Retina (tissue), 1 donor: ENCODE data around the gene BTBD3.

ENCODE experiments used
- DNase-seq: peaks from one replicate; pipeline ENCODE4 v3.0.0-alpha.2; 2016

The BTBD3 gene

DNA sequence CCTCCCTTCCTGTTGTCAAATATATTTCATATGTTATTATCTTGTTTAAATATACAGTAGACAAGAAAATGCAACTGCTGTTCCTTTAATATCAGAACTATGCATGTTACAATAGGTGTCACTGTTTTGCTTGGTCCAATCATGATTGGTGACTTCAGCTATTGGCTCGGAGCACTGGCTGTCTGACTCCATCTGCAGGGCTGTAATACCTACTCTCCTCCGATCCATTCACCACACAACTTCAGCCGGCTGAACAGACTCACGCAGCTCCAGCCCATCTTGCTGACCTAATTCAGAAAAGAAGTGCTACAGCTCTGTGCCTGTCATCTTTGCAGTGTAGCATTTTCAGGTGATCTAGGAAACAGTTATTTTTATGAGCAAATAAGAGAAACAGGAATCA lies at the start of gene BTBD3:
Gene BTBD3 (plus strand): TSS at position 231 of the 400 bp plus-strand sequence. CDS start 383 bp downstream, outside the sequence.
- DNase-seq, result peak; percentile 65

DNA sequence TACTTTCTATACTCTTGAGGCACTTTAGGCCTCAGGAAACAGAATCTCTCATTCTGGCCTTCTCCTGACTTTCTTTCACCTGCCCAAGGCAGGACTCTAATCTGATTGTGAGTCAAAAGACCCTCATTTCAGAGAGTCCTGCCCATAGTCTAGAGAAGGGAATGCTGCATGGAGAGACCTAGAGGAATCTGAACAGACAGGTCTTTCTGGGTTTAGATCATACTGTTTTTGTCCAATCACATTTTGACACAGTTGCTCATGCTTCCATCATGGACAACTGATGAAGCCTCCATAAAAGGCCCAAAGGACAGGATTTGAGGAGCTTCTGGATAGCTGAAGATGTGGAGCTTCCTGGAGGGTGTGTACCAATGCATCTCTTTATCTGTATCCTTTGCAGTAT lies 48.1 kb upstream of the BTBD3 start:
- DNase-seq, result no peak

DNA sequence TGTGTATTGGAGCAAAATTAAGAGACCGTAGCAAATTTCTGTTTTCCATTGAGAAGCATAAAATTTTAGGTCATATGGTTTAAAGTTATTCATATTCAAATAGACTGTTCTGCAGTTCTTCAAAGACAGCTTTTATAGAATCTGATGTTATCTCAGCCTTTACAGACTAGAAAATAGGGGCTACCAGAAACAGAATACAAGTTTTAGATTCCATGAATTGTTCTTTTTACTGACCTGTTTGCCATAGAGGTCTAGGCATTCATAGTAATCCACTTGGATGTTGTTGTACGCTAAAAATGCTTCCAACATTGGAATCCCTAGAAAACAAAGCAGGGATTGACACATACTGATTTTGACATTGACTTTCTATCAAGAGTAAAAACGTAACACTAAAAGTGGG lies 47.3 kb upstream of the BTBD3 start:
- no peak for DNase-seq

DNA sequence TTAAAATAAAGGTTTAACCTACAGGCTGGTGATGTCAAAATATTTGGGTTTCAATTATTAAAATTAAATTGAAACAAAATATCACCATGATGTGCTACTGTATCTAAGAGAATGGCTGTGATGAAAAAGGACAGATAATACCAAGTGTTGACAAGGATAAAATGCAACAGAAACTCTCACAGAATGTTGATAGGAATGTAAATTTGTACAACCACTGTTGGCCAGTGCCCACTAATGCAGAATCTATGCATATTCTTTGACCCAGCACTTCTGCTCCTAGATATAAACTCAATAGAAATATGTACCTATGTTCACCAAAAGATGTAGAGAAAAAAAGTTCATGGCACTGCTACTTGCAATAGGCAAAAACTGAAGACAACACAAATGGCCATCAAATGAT lies 41.1 kb upstream of the BTBD3 start:
- DNase-seq, result no peak

DNA sequence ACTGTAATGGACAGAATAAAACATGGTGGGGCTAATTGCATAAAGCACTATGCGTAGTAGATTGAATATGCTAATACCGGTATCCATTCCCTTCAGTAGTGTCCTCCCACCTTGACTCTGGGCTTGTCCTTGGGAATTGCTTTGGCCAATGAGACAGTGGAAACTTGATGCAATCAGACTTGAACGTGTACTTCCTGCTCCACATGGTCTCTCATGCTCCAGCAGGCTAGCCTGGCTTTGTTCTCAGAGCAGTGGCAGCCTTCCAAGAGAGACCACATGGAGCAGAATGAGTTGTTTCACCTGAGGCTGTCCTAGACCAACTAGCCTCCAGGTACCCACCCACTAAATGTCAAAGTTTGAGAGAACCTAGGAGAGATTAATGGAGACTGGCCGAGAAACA lies 37.0 kb upstream of the BTBD3 start:
- no peak for DNase-seq

DNA sequence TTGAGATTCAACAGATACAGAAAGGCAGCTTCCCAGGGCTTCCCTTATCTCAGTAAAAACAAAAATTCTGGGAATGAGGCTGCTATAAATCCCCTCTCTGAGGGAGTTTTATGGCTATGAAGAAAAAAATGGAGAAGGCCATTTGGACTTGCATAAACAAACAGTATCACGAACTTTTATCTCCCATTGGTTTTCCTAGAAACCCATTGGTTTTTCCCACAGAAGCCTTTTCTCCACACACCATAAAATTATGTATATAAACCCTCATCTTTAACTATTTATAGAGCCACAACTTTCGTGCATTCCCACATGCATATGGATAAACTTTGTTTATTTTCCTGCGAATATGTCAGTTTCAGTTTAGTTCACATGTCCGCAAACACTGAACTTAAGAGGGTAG lies 36.2 kb upstream of the BTBD3 start:
- no peak for DNase-seq

DNA sequence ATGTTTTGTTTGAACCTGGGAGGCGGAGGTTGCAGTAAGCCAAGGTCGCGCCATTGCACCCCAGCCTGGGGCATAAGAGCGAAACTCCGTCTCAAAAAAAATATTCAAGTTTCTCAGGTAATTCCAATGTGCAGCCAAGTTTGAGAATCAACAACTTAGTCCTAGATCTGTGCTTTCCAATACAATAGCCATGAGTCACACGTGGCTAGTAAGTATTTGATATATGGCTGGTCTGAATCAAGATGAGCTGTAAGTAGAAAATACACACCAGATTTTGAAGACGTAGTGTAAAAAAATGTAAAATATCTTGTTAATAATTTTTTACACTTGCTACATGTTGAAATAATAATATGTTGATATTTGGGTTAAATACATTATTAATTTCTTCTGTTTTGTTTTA lies 35.0 kb upstream of the BTBD3 start:
- DNase-seq, result no peak

DNA sequence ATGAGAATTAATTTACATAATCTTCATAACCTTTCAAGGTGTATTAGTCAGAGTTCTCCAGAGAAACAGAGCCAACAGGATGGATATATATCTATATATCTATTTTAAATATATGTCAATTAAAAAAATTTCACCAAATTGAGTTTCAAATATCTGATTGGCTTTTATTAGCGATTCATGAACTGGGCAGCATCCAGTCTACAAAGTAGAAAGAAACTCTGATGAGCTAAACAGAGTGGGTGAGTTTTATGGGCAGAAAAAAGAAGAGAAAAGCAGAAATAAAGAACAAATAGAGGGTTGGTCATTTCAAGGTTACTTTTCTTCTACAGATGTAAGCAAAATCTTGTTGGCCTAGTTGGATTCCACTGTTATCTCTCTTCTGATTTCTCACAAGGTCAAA lies 29.0 kb upstream of the BTBD3 start:
- no peak for DNase-seq

DNA sequence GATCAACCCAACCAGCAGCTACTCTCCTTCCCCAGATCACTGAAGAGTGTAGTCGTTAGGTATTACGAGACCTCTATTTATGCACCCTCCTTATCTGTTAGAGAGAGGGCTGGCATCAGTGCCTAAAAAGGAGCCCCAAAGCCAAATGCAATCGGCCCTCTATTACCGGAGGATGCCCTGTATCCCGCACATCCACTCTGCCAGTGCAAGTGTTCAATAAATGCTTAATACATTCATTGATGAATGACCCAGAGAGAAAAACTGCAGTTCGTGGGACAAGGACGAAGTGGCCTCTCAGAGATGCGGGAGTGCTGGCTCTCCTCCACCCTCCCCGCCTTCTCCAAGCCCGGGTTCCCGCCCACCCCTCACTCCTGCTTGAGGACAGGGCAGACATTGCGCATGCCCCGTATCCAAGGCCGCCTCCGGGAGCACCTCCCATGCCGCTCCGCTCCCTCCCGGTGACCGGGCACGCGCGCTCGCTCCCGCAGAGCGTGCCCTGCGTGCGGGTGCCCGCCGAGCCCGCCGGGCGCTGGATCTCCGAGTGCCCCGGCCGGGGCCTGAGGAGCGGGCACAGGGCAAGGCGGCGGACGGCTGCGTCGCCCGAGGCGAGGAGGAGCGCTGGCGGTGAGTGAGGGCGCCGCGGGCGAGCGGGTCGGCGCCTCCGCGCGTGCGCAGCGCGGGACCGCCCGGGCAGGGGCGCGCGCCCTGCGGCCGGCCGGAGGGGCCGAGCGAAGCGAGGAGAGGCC lies 27.2 kb upstream of the BTBD3 start:
- DNase-seq, result peak; percentile 94

DNA sequence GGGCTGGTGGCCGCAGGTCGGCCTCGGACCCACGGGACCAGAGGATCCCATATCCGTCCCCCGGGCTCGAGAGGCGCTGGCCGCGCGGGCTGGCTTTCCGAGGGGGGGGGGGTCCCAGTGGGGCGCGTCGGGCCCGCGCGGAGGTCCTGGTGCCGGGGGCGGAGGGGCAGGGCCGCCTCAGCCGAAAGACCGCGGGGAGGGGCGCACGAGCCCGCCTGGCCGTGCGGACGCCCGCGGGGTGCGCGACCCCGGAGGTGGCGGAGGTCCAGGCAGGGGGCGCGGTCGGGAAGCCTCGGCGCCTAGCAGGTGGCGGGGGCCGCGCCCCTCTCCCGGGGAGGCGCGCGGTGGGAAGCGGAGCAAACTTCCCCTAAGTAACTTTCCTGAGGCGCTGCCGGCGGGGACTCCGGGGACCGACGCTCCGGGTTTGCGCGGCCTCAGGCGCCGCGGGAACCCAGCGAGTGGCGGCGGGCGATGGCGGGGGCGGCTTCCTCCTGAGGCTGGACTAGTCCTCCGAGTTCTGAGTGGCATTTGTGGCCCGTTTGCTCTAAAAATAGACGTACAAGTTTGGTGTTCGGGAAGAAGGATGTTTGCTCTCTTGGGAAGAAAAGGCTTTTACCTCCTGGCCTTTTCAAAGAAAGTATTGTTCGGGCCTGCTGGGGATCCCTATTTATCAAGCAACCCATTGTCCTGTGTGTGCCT lies 26.5 kb upstream of the BTBD3 start:
- DNase-seq, result peak; percentile 85

DNA sequence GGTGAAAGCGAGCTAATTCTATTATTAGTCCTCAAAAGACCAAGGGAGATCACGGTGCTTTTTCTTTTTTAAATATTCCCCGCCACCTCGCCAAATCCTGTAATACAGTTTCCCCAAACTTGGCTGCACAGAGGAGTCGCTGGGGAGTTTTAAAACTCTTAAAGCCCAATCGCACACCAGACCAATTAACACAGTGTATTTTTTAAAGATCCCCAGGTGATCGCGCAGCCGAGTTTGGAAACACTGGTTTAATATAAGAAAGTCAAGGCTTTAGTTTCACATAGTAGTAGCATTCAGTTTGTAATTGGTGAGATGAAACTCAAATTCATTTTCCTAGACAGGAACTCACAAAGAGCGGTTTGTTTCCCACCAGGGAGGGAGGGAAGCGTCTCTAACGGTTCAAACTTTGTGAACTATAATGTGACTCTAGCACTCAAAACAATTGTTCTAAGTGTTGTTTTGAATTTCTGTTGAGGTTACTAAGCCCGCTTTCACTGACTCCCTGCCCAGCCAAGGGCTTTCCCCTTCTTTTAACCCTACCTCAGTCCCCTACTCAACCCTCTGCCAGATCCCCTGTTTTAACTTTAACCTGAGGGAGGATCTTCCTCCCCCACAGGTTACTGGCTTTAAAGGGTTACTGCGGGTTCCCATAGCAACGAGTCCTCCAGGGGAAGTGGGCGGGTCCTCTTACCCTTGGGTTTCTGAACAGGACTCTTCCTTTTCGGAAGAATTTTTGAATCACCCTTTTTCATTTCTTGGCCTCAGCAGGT lies 25.7 kb upstream of the BTBD3 start:
- DNase-seq, result peak; percentile 82

DNA sequence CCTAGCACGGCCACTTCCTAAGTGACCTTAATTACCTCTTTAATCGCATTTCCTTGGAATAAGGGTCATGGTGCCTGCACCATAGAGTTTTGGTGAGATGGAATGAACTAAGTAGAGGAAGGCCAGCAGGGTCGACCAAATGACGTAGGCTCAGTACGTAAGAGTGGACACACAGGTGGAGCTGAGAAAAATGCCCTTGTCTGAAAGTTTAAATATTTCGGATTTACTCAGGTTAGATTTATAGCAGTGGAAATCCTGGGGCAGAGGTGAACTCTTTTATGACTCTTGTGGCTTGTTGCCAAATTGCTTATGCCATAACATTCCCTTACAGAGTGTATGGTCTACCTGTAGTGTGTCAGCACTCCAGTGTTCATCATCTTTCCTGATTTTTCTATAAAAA lies 23.6 kb upstream of the BTBD3 start:
- DNase-seq, result no peak

DNA sequence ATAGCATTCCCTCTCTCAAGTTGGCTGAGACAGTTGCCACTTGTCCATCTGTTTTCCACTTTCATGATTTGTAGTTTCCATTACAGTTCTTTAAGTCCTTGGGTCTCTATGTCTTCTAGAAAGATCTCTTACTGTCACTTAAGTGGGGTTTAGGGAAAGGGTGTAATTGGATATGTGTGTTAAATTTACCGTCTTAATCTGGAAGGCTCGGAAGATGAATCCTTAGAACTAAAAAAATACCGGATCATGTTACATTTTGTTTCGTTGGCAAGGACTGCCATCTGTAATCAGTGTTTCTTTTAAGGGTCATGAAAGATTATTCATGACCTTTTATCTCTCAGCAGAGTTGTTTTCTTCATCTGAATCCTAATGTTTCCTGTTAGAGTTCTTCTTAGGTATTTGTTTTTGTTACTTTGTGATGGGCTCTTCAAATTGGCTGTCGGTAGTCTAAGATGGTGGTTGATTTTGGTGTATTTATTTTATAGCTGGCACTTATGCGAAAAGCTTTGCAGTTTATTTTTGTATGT lies 21.8 kb upstream of the BTBD3 start:
- no peak for DNase-seq

DNA sequence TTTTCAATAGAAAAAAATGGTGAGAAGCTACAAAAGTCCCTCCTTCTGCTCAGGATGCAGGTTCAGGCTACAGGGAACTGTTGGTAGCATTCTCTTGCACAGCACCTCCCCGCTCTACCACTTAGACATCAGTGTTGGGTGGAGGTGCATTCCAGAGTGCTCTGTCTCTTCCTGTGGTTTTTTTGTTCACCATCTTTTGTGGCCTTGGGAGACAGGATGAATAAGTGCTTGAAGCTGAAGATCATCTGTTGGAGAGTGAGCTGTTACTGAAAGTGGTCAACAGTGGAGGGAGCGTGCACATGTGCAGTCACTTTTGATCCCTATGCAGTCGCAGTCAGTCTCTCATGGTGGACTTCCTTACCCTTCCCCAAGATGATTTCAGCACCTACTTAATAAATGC lies 16.6 kb upstream of the BTBD3 start:
- no peak for DNase-seq

DNA sequence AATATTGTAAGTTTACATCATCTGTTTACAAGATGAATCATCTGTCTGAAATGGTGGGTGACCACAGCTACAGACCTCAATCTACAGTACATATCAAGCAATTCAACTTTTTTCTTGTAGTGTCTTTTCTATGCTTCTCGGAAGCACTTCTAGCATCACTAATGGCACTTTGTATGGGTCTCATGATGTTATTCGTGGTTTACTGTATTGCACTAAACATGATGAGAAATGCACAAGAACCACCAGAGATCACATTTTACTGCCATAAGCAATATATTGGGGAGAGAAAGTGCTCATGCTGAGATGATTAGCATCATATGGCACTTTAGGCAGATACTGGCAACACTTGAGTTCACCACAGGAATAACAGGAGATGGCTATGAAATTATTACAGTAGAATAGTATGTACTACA lies 15.4 kb upstream of the BTBD3 start:
- no peak for DNase-seq

DNA sequence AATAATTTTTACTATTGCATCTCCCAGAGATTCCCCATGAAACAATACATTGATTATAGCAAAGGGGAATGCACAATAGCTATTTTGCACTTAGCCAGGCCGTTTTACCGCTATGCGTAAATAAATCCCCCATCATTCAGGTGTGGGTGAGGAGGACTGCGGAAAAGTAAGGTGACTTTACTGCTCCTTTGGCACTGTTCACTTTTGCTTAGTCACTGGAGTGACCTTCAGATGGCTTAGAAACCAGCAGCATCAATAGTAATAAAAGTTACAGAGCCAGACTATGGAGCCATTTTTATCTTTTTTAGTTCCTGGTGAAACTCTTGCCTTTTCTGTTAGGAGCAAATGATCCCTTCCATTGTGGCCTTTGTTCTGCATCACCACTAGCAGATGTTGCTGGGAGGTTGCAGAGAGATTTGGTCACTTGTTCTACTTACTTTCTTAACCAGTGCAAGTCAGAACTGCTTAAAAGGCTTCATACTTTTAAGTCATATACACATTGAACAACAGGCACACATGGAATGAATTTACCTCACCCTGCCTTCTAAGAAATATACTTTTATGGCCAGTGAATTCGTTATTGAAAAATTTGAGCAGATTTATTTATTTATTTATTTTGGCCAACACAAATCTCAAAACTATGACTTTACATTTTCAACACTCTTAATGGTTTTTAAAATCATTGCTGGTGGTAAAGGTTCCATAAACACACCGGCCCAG lies 12.1 kb upstream of the BTBD3 start:
- no peak for DNase-seq

DNA sequence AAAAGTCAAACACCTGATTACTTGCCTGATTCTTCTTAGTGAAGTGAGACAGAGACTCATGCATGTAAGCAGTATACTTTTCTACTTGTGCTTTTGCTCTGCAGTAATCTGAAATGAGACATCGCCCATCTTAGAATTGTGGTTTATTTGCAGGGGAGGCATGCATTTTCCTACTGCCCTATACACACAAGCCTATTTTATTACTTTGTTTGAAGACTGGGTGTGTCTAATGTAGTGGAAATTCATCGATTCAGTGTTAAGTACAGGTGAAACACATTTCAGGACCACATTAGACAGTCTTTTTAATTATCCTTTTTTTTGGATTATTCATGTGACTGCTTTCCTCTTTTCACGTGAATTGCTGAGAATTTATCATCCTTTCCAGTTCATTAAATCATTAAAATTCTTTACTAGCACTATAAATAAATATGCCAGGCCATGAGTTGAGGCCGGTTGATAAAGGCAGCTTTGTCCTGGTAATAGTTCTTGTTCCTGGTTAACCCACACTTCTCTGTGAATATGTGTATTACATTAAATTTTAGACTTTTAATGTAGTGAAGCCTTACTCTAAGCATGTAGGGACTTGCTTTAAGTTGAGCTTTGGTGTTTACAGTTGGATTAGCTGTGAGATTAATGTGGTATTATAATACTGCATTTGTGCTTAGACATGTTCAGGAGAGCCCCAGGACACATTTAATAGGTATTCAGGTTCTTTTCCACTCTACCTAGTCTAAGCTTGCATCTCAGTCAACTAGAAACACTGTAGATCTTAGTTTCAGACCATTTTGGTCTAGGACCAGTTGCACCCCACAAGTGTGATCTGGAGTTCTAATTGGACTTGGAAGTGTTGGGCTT lies 10.8 kb upstream of the BTBD3 start:
- no peak for DNase-seq

DNA sequence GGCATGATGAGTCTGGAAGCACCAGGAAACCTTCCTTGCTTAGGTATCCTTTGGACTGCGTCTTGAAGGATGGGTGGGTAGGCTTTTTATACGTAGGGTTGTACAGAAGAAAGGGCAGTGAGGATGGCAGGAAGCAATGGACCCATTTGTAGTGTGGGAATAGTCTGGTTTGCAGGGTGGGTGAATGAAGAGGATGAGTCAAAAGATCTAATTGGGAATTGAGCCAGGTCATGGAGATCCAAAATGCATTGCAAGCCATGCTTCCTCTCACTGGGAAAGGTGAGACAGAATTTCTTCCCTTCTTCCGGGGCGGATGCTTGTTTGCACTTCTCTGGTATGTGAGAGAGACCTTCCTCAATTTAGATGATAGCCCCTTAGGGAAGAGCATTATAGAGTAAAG lies 10.1 kb upstream of the BTBD3 start:
- no peak for DNase-seq

DNA sequence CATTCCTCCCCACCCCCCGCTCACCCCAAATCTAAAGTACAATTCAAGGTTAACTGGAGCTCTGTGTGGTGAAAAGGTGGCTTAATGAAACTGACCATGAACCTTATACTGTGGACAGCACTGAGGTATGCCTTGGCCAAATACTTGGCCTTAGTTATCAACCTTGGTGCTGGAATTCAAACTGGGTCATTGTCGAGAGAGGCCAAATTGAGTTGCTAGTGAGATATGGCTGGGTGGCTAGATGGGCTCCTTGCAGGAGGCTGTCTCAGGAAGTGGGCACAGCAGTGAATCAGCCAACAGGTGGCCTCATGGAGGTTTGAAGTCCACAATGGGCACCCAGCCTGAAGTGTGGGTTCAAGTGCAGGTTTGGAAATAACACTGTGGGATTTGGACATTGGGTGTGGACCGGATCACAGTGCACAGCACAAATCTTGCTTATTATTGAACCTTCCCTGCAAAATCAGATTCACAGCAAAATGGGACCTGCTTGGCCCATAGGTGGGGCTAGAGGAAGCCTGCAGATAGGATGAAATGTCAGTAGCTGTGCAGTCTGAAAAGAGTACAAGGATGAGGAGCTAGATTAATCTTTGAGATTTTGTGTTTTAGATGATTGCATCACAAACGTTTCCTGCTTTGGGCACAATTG lies 5.6 kb upstream of the BTBD3 start:
- no peak for DNase-seq

DNA sequence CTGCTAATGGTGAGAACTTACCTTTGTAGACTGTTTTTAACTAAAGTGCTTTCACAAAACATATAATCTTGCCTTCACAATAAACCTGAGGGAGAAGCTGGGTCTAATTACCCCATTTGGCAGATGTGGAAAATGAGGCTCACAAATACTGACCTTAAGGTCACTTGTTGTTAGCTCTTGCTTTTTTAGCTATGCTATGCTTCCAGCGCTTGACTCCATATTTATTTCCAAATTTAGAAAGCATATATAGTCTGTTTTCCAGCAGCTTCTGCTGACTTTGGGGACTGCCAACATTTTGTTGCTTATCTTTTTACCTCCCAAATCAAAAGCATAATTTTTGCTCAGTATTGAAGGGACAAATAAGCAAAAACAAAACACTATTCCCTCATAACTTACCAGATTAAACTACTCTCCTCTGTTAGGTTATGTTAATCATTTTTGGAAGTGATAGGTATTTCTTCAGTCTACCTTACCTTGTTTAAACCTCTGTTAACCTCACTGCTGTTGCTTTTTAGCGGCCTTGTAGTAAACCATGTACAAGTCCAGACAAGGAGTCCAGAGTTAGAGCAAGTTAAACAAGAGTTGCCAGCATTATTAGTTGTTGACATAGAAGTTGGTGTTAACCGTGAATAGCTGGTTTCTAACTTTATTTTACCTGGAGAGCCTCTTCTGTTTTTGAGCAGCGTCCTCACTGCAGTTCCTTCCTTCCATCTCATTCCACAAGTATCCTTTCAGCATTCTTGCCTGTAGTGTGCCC lies 4.9 kb upstream of the BTBD3 start:
- DNase-seq, result no peak

DNA sequence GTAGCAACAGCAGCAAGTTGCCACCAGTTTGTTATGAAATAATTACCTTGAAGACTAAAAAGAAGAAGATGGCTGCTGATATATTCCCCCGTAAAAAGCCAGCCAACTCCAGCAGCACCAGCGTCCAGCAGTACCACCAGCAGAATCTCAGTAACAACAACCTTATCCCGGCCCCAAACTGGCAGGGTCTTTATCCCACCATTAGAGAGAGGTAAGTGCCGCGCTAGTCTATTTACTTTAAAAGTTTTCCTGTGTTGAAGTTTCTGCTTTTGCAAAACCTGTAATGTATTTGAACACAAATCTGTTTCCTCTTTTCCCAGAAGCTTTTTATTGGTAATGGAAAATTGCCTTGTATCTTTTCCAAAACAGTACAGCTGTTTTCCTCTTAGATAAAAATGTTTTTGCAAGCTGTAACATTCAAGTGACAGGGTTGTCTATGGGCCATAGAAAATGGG lies 725 bp downstream of the BTBD3 start:
- DNase-seq, result peak; percentile 19
